ENCODE results near the gene CBR3.

GRCh38 chr21:36092681-36093080 lies 42.2 kb upstream of the CBR3 start:
- TF ChIP-seq CTCF (conservative IDR thresholded peaks at IDR 0.05 in 1 of 2, IDR thresholded peaks at IDR 0.05 in 1 of 2; ENCODE audit: extremely low read depth in 1 of 2, insufficient read depth in 1 of 2, low read depth in 1 of 2, low read length in 2 of 2) (no peak), EZH2 (IDR thresholded peaks at IDR 0.05; ENCODE audit: borderline replicate concordance, low read length) (no peak)
